ENCODE data around the gene UBTD1. TPM values are rescaled to one million over a fixed set of nuclear protein-coding genes. Genes with fewer than 3 reads are reported as not detected.
"Not testable (repeated sequence)": the region's sequence is repeated elsewhere in the genome, so short reads cannot be mapped to it uniquely, and the experiment has no call there.

The UBTD1 gene
- total RNA-seq, 1 donor from 2014 or later = 1.8 TPM

- no peaks in the 10 kb centered on the region for H3K9me3 Mint-ChIP-seq
Measured at GRCh38 chr10:97525683-97526110, 27.0 kb downstream of the UBTD1 start.

GRCh38 chr10:97528876-97529275 lies 30.2 kb downstream of the UBTD1 start:
- H3K36me3 Mint-ChIP-seq (ENCODE audit: low read depth); H3K27me3 Mint-ChIP-seq; H3K27ac Mint-ChIP-seq; DNase-seq; H3K4me3 Mint-ChIP-seq; H3K9me3 Mint-ChIP-seq; H3K4me1 Mint-ChIP-seq; intact Hi-C loops (cut with micrococcal nuclease): not testable (repeated sequence)

More at GRCh38 chr10:97525683-97526110, 27.0 kb downstream of the UBTD1 start:
- H3K4me1 Mint-ChIP-seq = no peaks in the 10 kb centered on the region
- peaks cover 6% of the 10 kb centered on the region for H3K27me3 Mint-ChIP-seq
- no peaks in the 10 kb centered on the region for H3K36me3 Mint-ChIP-seq (ENCODE audit: low read depth)
- intact Hi-C loops (cut with micrococcal nuclease) = no loop called here
- no peak for DNase-seq
- H3K4me3 Mint-ChIP-seq = no peak overlapping the region
- H3K27ac Mint-ChIP-seq = no peak overlapping the region

- no peak overlapping the region for H3K4me3 Mint-ChIP-seq
- DNase-seq = no peak
- H3K36me3 Mint-ChIP-seq (ENCODE audit: low read depth) = no peaks in the 10 kb centered on the region
- intact Hi-C loops (cut with micrococcal nuclease) = no loop called here
- H3K9me3 Mint-ChIP-seq = no peaks in the 10 kb centered on the region
- no peak overlapping the region for H3K27ac Mint-ChIP-seq
- H3K4me1 Mint-ChIP-seq = no peaks in the 10 kb centered on the region
- peaks cover 2% of the 10 kb centered on the region for H3K27me3 Mint-ChIP-seq
Measured at GRCh38 chr10:97529685-97530465, 31.2 kb downstream of the UBTD1 start.

GRCh38 chr10:97531401-97531986 lies 32.8 kb downstream of the UBTD1 start:
- no peak for DNase-seq
- H3K4me3 Mint-ChIP-seq = no peak overlapping the region
- no peaks in the 10 kb centered on the region for H3K36me3 Mint-ChIP-seq (ENCODE audit: low read depth)
- no peaks in the 10 kb centered on the region for H3K4me1 Mint-ChIP-seq
- H3K27ac Mint-ChIP-seq = no peak overlapping the region
- H3K9me3 Mint-ChIP-seq = no peaks in the 10 kb centered on the region
- peaks cover 2% of the 10 kb centered on the region for H3K27me3 Mint-ChIP-seq
- intact Hi-C loops (cut with micrococcal nuclease) = no loop called here

GRCh38 chr10:97532935-97533671 lies 34.4 kb downstream of the UBTD1 start:
- Mint-ChIP-seq H3K27me3 (peaks cover 2% of the 10 kb centered on the region), H3K4me3 (no peak overlapping the region), H3K9me3 (no peaks in the 10 kb centered on the region), H3K4me1 (no peaks in the 10 kb centered on the region), H3K36me3 (ENCODE audit: low read depth) (no peaks in the 10 kb centered on the region), H3K27ac (no peak overlapping the region)
- DNase-seq = no peak
- intact Hi-C loops (cut with micrococcal nuclease) = no loop called here

- no peaks in the 10 kb centered on the region for H3K4me1 Mint-ChIP-seq
- no peak for DNase-seq
- no peaks in the 10 kb centered on the region for H3K9me3 Mint-ChIP-seq
- H3K36me3 Mint-ChIP-seq (ENCODE audit: low read depth) = no peaks in the 10 kb centered on the region
- no peak overlapping the region for H3K4me3 Mint-ChIP-seq
- no peak overlapping the region for H3K27ac Mint-ChIP-seq
- intact Hi-C loops (cut with micrococcal nuclease) = loop anchor here (1.0 kb wide), 1 partner anchor 19 kb away; no protein-coding TSS in a partner anchor
- H3K27me3 Mint-ChIP-seq = peaks cover 2% of the 10 kb centered on the region
Measured at GRCh38 chr10:97533888-97534287, 35.2 kb downstream of the UBTD1 start.

GRCh38 chr10:97534746-97535367 lies 36.1 kb downstream of the UBTD1 start:
- Mint-ChIP-seq H3K4me1 (no peaks in the 10 kb centered on the region), H3K27me3 (peaks cover 2% of the 10 kb centered on the region), H3K9me3 (no peaks in the 10 kb centered on the region), H3K27ac (no peak overlapping the region), H3K36me3 (ENCODE audit: low read depth) (no peaks in the 10 kb centered on the region), H3K4me3 (no peak overlapping the region)
- intact Hi-C loops (cut with micrococcal nuclease) = loop anchor here (1.0 kb wide), 1 partner anchor 18 kb away; no protein-coding TSS in a partner anchor
- DNase-seq = peak; percentile 66

GRCh38 chr10:97537186-97537869 lies 38.6 kb downstream of the UBTD1 start:
- Mint-ChIP-seq H3K9me3 (no peaks in the 10 kb centered on the region), H3K27ac (no peak overlapping the region), H3K27me3 (no peaks in the 10 kb centered on the region), H3K36me3 (ENCODE audit: low read depth) (no peaks in the 10 kb centered on the region), H3K4me1 (peaks cover 7% of the 10 kb centered on the region), H3K4me3 (no peak overlapping the region)
- DNase-seq = no peak
- intact Hi-C loops (cut with micrococcal nuclease) = no loop called here

- no peak for DNase-seq
- no peaks in the 10 kb centered on the region for H3K9me3 Mint-ChIP-seq
- H3K4me3 Mint-ChIP-seq = no peak overlapping the region
- H3K4me1 Mint-ChIP-seq = peaks cover 17% of the 10 kb centered on the region
- no peak overlapping the region for H3K27ac Mint-ChIP-seq
- H3K27me3 Mint-ChIP-seq = no peaks in the 10 kb centered on the region
- intact Hi-C loops (cut with micrococcal nuclease) = no loop called here
- H3K36me3 Mint-ChIP-seq (ENCODE audit: low read depth) = no peaks in the 10 kb centered on the region
Measured at GRCh38 chr10:97538411-97538810, 39.7 kb downstream of the UBTD1 start.

- Mint-ChIP-seq H3K27me3 (no peaks in the 10 kb centered on the region), H3K4me3 (no peak overlapping the region), H3K27ac (no peak overlapping the region), H3K4me1 (peaks cover 21% of the 10 kb centered on the region), H3K36me3 (ENCODE audit: low read depth) (no peaks in the 10 kb centered on the region), H3K9me3 (no peaks in the 10 kb centered on the region)
- DNase-seq = no peak
- intact Hi-C loops (cut with micrococcal nuclease) = no loop called here
Measured at GRCh38 chr10:97538839-97539238, 40.1 kb downstream of the UBTD1 start.

- intact Hi-C loops (cut with micrococcal nuclease) = no loop called here
- Mint-ChIP-seq H3K27ac (peak overlapping the region; percentile 48), H3K9me3 (no peaks in the 10 kb centered on the region), H3K4me3 (no peak overlapping the region), H3K27me3 (no peaks in the 10 kb centered on the region), H3K4me1 (peaks cover 21% of the 10 kb centered on the region), H3K36me3 (ENCODE audit: low read depth) (no peaks in the 10 kb centered on the region)
- DNase-seq = no peak
Measured at GRCh38 chr10:97539523-97540200, 40.9 kb downstream of the UBTD1 start.

- Mint-ChIP-seq H3K27me3 (no peaks in the 10 kb centered on the region), H3K27ac (peak overlapping the region; percentile 34), H3K4me3 (no peak overlapping the region), H3K4me1 (peaks cover 23% of the 10 kb centered on the region), H3K9me3 (no peaks in the 10 kb centered on the region), H3K36me3 (ENCODE audit: low read depth) (no peaks in the 10 kb centered on the region)
- no peak for DNase-seq
- intact Hi-C loops (cut with micrococcal nuclease) = no loop called here
Measured at GRCh38 chr10:97540669-97541500, 42.2 kb downstream of the UBTD1 start.

Measured in activated CD4-positive, alpha-beta T cell treated with anti-CD3 and anti-CD28 coated beads, Interleukin-2, amount 10 ng/mL, durations not matched to agents 24 days and 14 days (primary cell).